Hepatocyte (in vitro differentiated cells): ENCODE data around the gene ANKDD1B. TPM values are rescaled to one million over a fixed set of nuclear protein-coding genes. Genes with fewer than 3 reads are reported as not detected.
A peak's percentile ranks its signal among the peaks of the same experiment; 100 is the strongest.

Experiments
- DNase-seq: peaks from one replicate; pipeline ENCODE4 v3.0.0-alpha.2; 2016; ENCODE audit warnings: low spot score
- H2AFZ ChIP-seq: fragments of 200-600 bp; sonication (generic); 2 replicates; pipeline ENCODE4 v1.6.0; 2016; ENCODE audit warnings: antibody characterized with exemption, mild to moderate bottlenecking
- H3K27ac ChIP-seq: fragments of 200-600 bp; sonication (generic); 2 replicates; pipeline ENCODE4 v1.5.1; 2016; ENCODE audit warnings: mild to moderate bottlenecking
- H3K27me3 ChIP-seq: fragments of 200-600 bp; sonication (generic); 2 replicates; pipeline ENCODE4 v1.6.1; 2016
- H3K36me3 ChIP-seq: fragments of 200-600 bp; sonication (generic); replicated peaks from 2 replicates; pipeline ENCODE4 v1.5.1; 2016; ENCODE audit warnings: low read depth; ENCODE audit not compliant: insufficient read depth
- H3K4me1 ChIP-seq: fragments of 200-600 bp; sonication (generic); 2 replicates; pipeline ENCODE4 v1.5.1; 2016; ENCODE audit warnings: mild to moderate bottlenecking, moderate library complexity; ENCODE audit not compliant: insufficient read depth
- H3K4me2 ChIP-seq: fragments of 200-600 bp; sonication (generic); 2 replicates; pipeline ENCODE4 v1.6.0; 2016
- H3K4me3 ChIP-seq: fragments of 200-600 bp; sonication (generic); 2 replicates; pipeline ENCODE4 v1.5.1; 2016; ENCODE audit warnings: mild to moderate bottlenecking
- H3K79me2 ChIP-seq: fragments of 200-600 bp; sonication (generic); 2 replicates; pipeline ENCODE4 v1.6.0; 2017; ENCODE audit warnings: mild to moderate bottlenecking
- H3K9me2 ChIP-seq: fragments of 200-600 bp; sonication (generic); replicated peaks from 2 replicates; pipeline ENCODE4 v1.6.0; 2017; ENCODE audit warnings: mild to moderate bottlenecking; ENCODE audit not compliant: insufficient read depth
- H3K9me3 ChIP-seq: fragments of 200-600 bp; sonication (generic); 2 replicates; pipeline ENCODE4 v1.5.1; 2016; ENCODE audit warnings: low read depth, mild to moderate bottlenecking
- H4K20me1 ChIP-seq: fragments of 200-600 bp; sonication (generic); 2 replicates; pipeline ENCODE4 v1.6.0; 2016; ENCODE audit warnings: mild to moderate bottlenecking; ENCODE audit not compliant: insufficient read depth, poor library complexity, severe bottlenecking
- EZH2 ChIP-seq: fragments of 200-600 bp; sonication (generic); IDR thresholded peaks from 2 replicates; pipeline ENCODE4 v1.6.1; 2016; ENCODE audit warnings: antibody characterized with exemption, mild to moderate bottlenecking, borderline replicate concordance
- EZH2phosphoT487 ChIP-seq: fragments of 200-600 bp; sonication (generic); IDR thresholded peaks from one replicate; pipeline ENCODE4 v1.6.1; 2018; ENCODE audit warnings: antibody characterized with exemption, mild to moderate bottlenecking, low read depth, moderate library complexity; ENCODE audit not compliant: unreplicated experiment, severe bottlenecking
- WGBS: methylation state at CpG from one replicate; pipeline ENCODE4 v1.1.6; 2016; ENCODE audit warnings: low lambda C conversion rate; ENCODE audit errors: missing lambda C conversion rate; 5-methylcytosine and 5-hydroxymethylcytosine counted together
- polyA plus RNA-seq: library from polyadenylated mRNA; unstranded; fragments of >200 nt; fragmentation: Nextera tagmentation; extraction: Ambion mirVana; gene quantifications from 2 replicates; pipeline ENCODE4 v1.2.1, GENCODE V29; 2016
- small RNA-seq: library from RNA; depleted of rRNA; stranded (forward); fragments of <200 nt; gene quantifications from one replicate; pipeline ENCODE3, GENCODE V24; 2014
- total RNA-seq: library from RNA; depleted of rRNA; stranded (reverse); fragments of >200 nt; gene quantifications from 2 replicates; pipeline ENCODE4 v1.2.3, GENCODE V29; 2014

Gene ANKDD1B
- total and polyA plus RNA-seq, 2 experiments from 2014 or later, result 0.71 to 4.7 TPM

GRCh38 chr5:75717082-75717922 is 106.0 kb downstream of the ANKDD1B start, which contains the start of gene POC5:
TSS of gene POC5 (minus strand) at chr5:75717437. CDS start at chr5:75712937, 4,500 bp downstream.
- WGBS, result 16% methylated on average over 39 of the region's 51 CpGs
- H4K20me1 ChIP-seq, result no peaks in the 10 kb centered on the region
- peak within 1 kb of the TSS; percentile 84 for H3K27ac ChIP-seq
- DNase-seq, result peak; percentile 99
- H3K4me3 ChIP-seq, result peak within 1 kb of the TSS; percentile 57
- TF ChIP-seq EZH2phosphoT487, result no peak
- peak within 1 kb of the TSS; percentile 88 for H3K4me2 ChIP-seq
- no peaks in the 10 kb centered on the region for H3K36me3 ChIP-seq
- H3K79me2 ChIP-seq, result peaks cover 35% of the 10 kb centered on the region
- H3K9me3 ChIP-seq, result no peaks in the 10 kb centered on the region
- H3K9me2 ChIP-seq, result no peaks in the 10 kb centered on the region
- H3K27me3 ChIP-seq, result no peaks in the 10 kb centered on the region
- peaks cover 8% of the 10 kb centered on the region for H3K4me1 ChIP-seq
- peak within 1 kb of the TSS; percentile 53 for H2AFZ ChIP-seq

- H3K79me2 ChIP-seq, result peaks cover 6% of the 10 kb centered on the region
- WGBS, result 75% methylated on average over 5 of the region's 5 CpGs
- H3K9me3 ChIP-seq, result no peaks in the 10 kb centered on the region
- no peak overlapping the region for H3K4me3 ChIP-seq
- no peak overlapping the region for H2AFZ ChIP-seq
- H3K9me2 ChIP-seq, result no peaks in the 10 kb centered on the region
- H3K27ac ChIP-seq, result no peak overlapping the region
- no peaks in the 10 kb centered on the region for H3K27me3 ChIP-seq
- no peaks in the 10 kb centered on the region for H3K36me3 ChIP-seq
- no peaks in the 10 kb centered on the region for H4K20me1 ChIP-seq
- no peak overlapping the region for H3K4me2 ChIP-seq
- no peak for TF ChIP-seq EZH2
- no peak for DNase-seq
- H3K4me1 ChIP-seq, result peaks cover 6% of the 10 kb centered on the region
These were observed 109.6 kb downstream of the ANKDD1B start for GRCh38 chr5:75720882-75721281.

Small RNA genes within 50 kb of the gene (small RNA-seq; reads per million reads assigned to genes)
- not detected for gene RNU6-680P

Other genes starting within 250 kb of the ANKDD1B start
- 40.5 and 42.0 TPM in 2 replicates for gene CERT1, start 99.8 kb upstream of the ANKDD1B start, total RNA-seq
- 15.6 and 20.7 TPM in 2 replicates for gene CERT1, start 99.8 kb upstream of the ANKDD1B start, polyA plus RNA-seq
- 22.0 and 27.1 TPM in 2 replicates for gene POLK, start 99.6 kb upstream of the ANKDD1B start, total RNA-seq
- gene POLK, start 99.6 kb upstream of the ANKDD1B start, polyA plus RNA-seq, result 9.0 and 11.1 TPM in 2 replicates
- gene POC5, start 106.0 kb downstream of the ANKDD1B start, total RNA-seq, result 19.2 and 19.5 TPM in 2 replicates
- gene POC5, start 106.0 kb downstream of the ANKDD1B start, polyA plus RNA-seq, result 4.6 and 5.2 TPM in 2 replicates